A673 (cell line): ENCODE measurements around the gene RPS2.

Source experiments
- EZH2 ChIP-seq: fragments of 200-600 bp; sonication (generic); IDR thresholded peaks from 2 replicates; pipeline ENCODE4 v1.6.1; 2017; ENCODE audit warnings: borderline replicate concordance, low read depth, mild to moderate bottlenecking, mixed read lengths, antibody characterized with exemption, low read length; ENCODE audit not compliant: poor library complexity, severe bottlenecking
- TF ChIP-seq, protein P1 (sequence below): fragments of 300-800, 200-600 bp; sonication (generic); conservative IDR thresholded peaks from 2 replicates; pipeline ENCODE4 v1.5.1; 2017; ENCODE audit warnings: low read depth, mild to moderate bottlenecking, antibody characterized with exemption, low read length, moderate library complexity, mixed read lengths

DNA sequence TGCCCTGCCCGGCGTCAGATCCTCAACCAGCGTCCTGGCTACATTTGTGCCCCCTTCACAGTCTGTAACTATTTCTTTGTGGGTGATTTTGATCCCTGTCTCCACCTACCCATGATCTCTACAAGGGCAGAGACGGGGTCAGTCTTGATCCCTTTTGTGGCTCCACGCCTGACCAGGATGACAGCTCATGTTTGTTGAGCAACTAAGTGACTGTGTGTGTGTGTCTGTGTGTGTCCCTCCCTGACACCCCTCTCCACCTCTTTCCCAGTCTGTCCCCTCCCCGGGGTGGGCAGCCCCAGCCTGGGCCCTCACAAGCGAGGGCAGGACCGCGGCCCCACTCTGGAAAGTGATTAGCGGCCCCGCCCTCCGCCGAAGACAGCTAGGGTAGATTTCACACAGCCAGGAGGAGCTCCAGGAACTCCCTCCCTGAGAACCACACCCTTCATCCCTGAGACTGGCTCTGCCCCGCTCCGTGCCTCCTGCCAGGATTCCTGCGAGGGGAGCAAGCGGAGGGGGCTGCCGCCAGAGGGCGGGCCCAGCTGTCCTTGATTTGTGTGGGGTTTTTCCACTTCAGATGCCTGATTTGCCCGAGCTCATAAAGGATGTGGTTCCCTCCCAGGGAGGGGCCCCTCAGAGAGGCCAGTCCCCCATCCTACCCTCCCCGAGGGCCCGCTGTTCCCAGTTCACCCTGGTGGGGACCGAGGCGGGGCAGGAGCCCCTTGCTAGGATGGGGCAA is 41.2 kb downstream of the RPS2 start:
- TF ChIP-seq, protein P1, sequence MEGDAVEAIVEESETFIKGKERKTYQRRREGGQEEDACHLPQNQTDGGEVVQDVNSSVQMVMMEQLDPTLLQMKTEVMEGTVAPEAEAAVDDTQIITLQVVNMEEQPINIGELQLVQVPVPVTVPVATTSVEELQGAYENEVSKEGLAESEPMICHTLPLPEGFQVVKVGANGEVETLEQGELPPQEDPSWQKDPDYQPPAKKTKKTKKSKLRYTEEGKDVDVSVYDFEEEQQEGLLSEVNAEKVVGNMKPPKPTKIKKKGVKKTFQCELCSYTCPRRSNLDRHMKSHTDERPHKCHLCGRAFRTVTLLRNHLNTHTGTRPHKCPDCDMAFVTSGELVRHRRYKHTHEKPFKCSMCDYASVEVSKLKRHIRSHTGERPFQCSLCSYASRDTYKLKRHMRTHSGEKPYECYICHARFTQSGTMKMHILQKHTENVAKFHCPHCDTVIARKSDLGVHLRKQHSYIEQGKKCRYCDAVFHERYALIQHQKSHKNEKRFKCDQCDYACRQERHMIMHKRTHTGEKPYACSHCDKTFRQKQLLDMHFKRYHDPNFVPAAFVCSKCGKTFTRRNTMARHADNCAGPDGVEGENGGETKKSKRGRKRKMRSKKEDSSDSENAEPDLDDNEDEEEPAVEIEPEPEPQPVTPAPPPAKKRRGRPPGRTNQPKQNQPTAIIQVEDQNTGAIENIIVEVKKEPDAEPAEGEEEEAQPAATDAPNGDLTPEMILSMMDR, result peak; percentile 56
- no peak for TF ChIP-seq EZH2
